Fibroblast of gingiva (primary cell): ENCODE data around the gene SAE1.

Experiments used
- DNase-seq: peaks from one replicate; pipeline ENCODE4 v3.0.0-alpha.2; 2011; ENCODE audit warnings: low read depth

The SAE1 gene

GRCh38 chr19:47161876-47162489 lies 31.3 kb downstream of the SAE1 start:
- DNase-seq, result peak; percentile 60

GRCh38 chr19:47168065-47168464 lies 37.4 kb downstream of the SAE1 start:
- DNase-seq, result no peak

- no peak for DNase-seq
These were observed 42.2 kb downstream of the SAE1 start for GRCh38 chr19:47172666-47173455.

- DNase-seq, result peak; percentile 68
These were observed 45.5 kb downstream of the SAE1 start for GRCh38 chr19:47176071-47176626.

GRCh38 chr19:47176627-47177090 lies 46.0 kb downstream of the SAE1 start:
- peak; percentile 92 for DNase-seq

- no peak for DNase-seq
These were observed 49.1 kb downstream of the SAE1 start for GRCh38 chr19:47179653-47180310.

- DNase-seq, result no peak
These were observed 53.0 kb downstream of the SAE1 start for GRCh38 chr19:47183601-47184000.

- no peak for DNase-seq
These were observed 56.1 kb downstream of the SAE1 start for GRCh38 chr19:47186446-47187334.

GRCh38 chr19:47187335-47187655 lies 56.7 kb downstream of the SAE1 start:
- no peak for DNase-seq

- DNase-seq, result no peak
These were observed 57.2 kb downstream of the SAE1 start for GRCh38 chr19:47187797-47188196.

GRCh38 chr19:47188507-47189033 lies 57.9 kb downstream of the SAE1 start:
- DNase-seq, result no peak

- peak; percentile 80 for DNase-seq
These were observed 59.6 kb downstream of the SAE1 start for GRCh38 chr19:47190167-47190727.

GRCh38 chr19:47195434-47195833 lies 64.8 kb downstream of the SAE1 start:
- no peak for DNase-seq

GRCh38 chr19:47197141-47197540 lies 66.5 kb downstream of the SAE1 start:
- DNase-seq, result no peak

- no peak for DNase-seq
These were observed 69.9 kb downstream of the SAE1 start for GRCh38 chr19:47200530-47200929.

- no peak for DNase-seq
These were observed 72.6 kb downstream of the SAE1 start for GRCh38 chr19:47203254-47203653.

GRCh38 chr19:47209319-47210179 lies 78.9 kb downstream of the SAE1 start:
- DNase-seq, result peak; percentile 63

GRCh38 chr19:47210180-47210490 lies 79.5 kb downstream of the SAE1 start:
- DNase-seq, result no peak

- peak; percentile 71 for DNase-seq
These were observed 80.2 kb downstream of the SAE1 start for GRCh38 chr19:47210689-47211316.

- no peak for DNase-seq
These were observed 84.9 kb downstream of the SAE1 start for GRCh38 chr19:47215581-47215980.
